GM12874 (cell line): ENCODE data around the gene MRPL44.

ENCODE experiments used
- CTCF ChIP-seq: IDR thresholded peaks from 2 replicates; pipeline ENCODE4 v1.5.1; 2011; ENCODE audit warnings: low read depth, mild to moderate bottlenecking, control low read depth, low read length, moderate library complexity; ENCODE audit not compliant: insufficient read depth

The MRPL44 gene

GRCh38 chr2:223918671-223919134 is 38.6 kb upstream of the MRPL44 start:
- no peak for TF ChIP-seq CTCF

- no peak; the same call in 1 of the 2 replicates for TF ChIP-seq CTCF
These were observed 37.2 kb upstream of the MRPL44 start for GRCh38 chr2:223920109-223920508.

GRCh38 chr2:223921204-223921603 is 36.1 kb upstream of the MRPL44 start:
- TF ChIP-seq CTCF = no peak

- TF ChIP-seq CTCF = no peak
These were observed 35.0 kb upstream of the MRPL44 start for GRCh38 chr2:223922308-223922707.

- TF ChIP-seq CTCF = no peak
These were observed 33.3 kb upstream of the MRPL44 start for GRCh38 chr2:223923976-223924375.

GRCh38 chr2:223925106-223925505 is 32.2 kb upstream of the MRPL44 start:
- no peak for TF ChIP-seq CTCF

GRCh38 chr2:223928113-223929006 is 28.9 kb upstream of the MRPL44 start:
- TF ChIP-seq CTCF = no peak
